ENCODE results near the gene RAD54L. TPM values are rescaled to one million over a fixed set of nuclear protein-coding genes. Genes with fewer than 3 reads are reported as not detected.

The RAD54L gene
- total RNA-seq, 2 experiments from 2014 or later = 64.6 to 65.1 TPM

DNA sequence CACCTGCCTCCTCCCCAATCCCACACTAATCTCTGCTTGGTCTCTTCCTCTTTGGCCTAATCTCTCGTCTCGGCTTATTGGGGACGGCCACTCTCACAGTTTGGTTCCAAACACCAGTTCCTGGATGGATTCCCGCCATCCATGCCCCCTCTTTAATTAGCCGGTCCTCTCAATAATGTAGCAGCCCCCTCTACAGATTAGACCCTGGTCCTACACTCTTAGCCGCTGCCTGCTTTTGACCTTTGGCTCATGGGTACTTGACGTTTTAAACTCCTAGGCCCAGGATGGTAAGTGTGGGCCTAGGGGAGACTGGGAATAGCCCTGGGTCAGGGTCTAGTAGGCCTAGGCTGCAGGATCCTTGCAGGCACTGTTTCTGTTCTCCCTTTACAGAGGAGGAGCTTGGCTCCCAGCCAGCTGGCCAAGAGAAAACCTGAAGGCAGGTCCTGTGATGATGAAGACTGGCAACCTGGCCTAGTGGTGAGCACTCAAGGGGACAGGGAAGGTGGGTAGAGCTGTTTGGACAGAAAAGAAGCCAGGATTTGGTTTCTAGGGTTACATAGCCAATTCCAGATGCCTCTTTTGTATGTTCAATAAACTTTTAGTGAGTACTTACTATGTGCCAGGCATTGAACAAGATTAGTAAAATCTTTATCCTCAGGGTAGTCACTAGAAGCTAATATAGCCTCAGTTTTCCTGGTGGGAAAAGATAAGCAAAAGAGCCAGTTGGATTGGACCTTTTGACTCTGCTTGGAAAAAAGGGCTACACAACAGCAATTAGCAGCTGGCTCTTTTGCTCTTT is 758 bp downstream of the RAD54L start:
- no peaks in the 10 kb centered on the region for H3K9me3 Mint-ChIP-seq
- intact Hi-C loops (cut with micrococcal nuclease) = no loop called here
- no peak for ATAC-seq
- H3K4me3 Mint-ChIP-seq = peak overlapping the region; percentile 95
- ChIA-PET CTCF (interaction anchor here (0.9 to 2.5 kb wide), 3 partner anchors 25 to 99 kb away, joined by 3 to 9 read pairs (median 5); no protein-coding TSS in a partner anchor), POLR2A (interaction anchor here (0.6 to 4.9 kb wide), 12 partner anchors 10 to 562 kb away, joined by 3 to 27 read pairs (median 6); partner anchors contain the start of genes GPBP1L1 and NSUN4)
- peaks cover 45% of the 10 kb centered on the region for H3K36me3 Mint-ChIP-seq (ENCODE audit: low read depth)
- DNase-seq = peak; percentile 58
- peaks cover 24% of the 10 kb centered on the region for H3K4me1 Mint-ChIP-seq (ENCODE audit: low read depth)
- no peaks in the 10 kb centered on the region for H3K27me3 Mint-ChIP-seq
- peak overlapping the region; percentile 94 for H3K27ac Mint-ChIP-seq
- TF ChIP-seq, protein P1, sequence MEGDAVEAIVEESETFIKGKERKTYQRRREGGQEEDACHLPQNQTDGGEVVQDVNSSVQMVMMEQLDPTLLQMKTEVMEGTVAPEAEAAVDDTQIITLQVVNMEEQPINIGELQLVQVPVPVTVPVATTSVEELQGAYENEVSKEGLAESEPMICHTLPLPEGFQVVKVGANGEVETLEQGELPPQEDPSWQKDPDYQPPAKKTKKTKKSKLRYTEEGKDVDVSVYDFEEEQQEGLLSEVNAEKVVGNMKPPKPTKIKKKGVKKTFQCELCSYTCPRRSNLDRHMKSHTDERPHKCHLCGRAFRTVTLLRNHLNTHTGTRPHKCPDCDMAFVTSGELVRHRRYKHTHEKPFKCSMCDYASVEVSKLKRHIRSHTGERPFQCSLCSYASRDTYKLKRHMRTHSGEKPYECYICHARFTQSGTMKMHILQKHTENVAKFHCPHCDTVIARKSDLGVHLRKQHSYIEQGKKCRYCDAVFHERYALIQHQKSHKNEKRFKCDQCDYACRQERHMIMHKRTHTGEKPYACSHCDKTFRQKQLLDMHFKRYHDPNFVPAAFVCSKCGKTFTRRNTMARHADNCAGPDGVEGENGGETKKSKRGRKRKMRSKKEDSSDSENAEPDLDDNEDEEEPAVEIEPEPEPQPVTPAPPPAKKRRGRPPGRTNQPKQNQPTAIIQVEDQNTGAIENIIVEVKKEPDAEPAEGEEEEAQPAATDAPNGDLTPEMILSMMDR (IDR thresholded peaks at IDR 0.05) = peak; percentile 46

DNA sequence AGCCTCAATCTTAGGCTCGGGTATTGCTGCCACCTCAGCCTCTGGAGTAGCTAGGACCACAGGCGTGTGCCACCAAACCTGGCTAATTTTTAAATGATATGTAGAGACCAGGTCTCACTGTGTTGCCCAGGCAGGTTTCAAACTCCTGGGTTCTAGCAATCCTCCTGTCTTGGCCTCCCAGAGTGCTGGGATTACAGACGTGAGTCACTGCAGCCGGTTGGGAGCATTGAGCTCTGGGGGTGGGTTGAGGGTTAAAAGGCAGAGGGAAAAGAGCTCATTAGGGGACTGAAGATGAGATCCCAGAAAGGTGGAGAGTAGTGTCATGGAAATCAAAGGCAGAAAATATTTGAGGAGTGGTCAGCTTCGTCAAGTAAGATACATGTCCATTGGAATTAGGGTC is 7.1 kb downstream of the RAD54L start:
- POLR2A ChIA-PET = interaction anchor here (0.7 to 1.3 kb wide), 5 partner anchors 17 to 49 kb away, joined by 3 to 5 read pairs (median 4); partner anchors contain the start of genes LRRC41 and UQCRH

DNA sequence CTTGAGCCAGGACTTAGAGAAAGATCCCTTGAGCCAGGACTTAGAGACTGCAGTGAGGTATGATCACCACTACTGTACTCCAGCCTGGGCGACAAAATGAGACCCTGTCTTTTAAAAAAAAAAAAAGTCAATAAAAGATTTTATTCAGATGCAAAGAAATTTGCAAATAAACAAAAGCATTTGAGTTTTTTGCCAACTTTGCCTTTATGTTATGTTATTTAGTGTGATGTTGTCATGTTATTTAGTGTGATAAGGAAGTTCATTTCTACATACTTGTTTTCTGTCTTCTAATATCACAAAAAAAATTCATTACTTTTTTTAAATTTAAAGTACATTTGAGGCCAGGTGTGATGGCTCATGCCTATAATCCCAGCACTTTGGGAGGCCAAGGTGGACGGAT is 9.0 kb downstream of the RAD54L start:
- ChIA-PET POLR2A (interaction anchor here (0.7 to 2.8 kb wide), 2 partner anchors 7 to 18 kb away, joined by 3 to 13 read pairs; no protein-coding TSS in a partner anchor), CTCF (no interaction called here)
- Mint-ChIP-seq H3K4me1 (ENCODE audit: low read depth) (peaks cover 5% of the 10 kb centered on the region), H3K36me3 (ENCODE audit: low read depth) (peaks cover 68% of the 10 kb centered on the region), H3K9me3 (no peaks in the 10 kb centered on the region), H3K27me3 (no peaks in the 10 kb centered on the region), H3K27ac (no peak overlapping the region), H3K4me3 (no peak overlapping the region)
- TF ChIP-seq, protein P1 (IDR thresholded peaks at IDR 0.05) = no peak
- ATAC-seq (no peak), DNase-seq (no peak)
- intact Hi-C loops (cut with micrococcal nuclease) = no loop called here

More for the DNA sequence above, 7.1 kb downstream of the RAD54L start:
- H3K27me3 Mint-ChIP-seq = no peaks in the 10 kb centered on the region
- peaks cover 8% of the 10 kb centered on the region for H3K4me1 Mint-ChIP-seq (ENCODE audit: low read depth)
- intact Hi-C loops (cut with micrococcal nuclease) = no loop called here
- H3K27ac Mint-ChIP-seq = no peak overlapping the region
- peaks cover 65% of the 10 kb centered on the region for H3K36me3 Mint-ChIP-seq (ENCODE audit: low read depth)
- no peak for ATAC-seq
- DNase-seq = no peak
- CTCF ChIA-PET = interaction anchor here (0.9 to 1.0 kb wide), 2 partner anchors 10 to 93 kb away, joined by 5 to 6 read pairs; no protein-coding TSS in a partner anchor
- H3K9me3 Mint-ChIP-seq = no peaks in the 10 kb centered on the region
- TF ChIP-seq, protein P1 (IDR thresholded peaks at IDR 0.05) = no peak
- H3K4me3 Mint-ChIP-seq = no peak overlapping the region

DNA sequence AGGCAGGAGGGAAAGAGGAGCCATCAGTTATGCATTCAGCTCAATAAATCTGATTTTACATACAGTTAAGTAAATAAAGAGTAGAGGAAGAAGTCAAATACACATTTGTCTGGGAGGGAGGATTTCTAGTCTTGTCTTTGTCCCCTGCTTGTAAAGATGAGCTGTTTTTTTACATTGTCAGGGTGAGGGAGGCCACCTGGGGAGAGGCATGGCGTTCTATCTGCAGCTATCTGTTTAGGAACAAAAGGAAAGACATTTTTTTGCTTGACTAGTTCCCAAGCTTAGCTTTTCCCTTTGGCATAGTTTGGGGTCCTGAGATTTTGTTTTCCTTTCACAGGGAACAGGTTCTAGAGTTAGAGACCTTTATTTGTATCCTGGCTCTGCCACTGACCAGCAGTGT is 14.9 kb downstream of the RAD54L start:
- TF ChIP-seq, protein P1 (IDR thresholded peaks at IDR 0.05) = no peak
- intact Hi-C loops (cut with micrococcal nuclease) = no loop called here
- Mint-ChIP-seq H3K4me1 (ENCODE audit: low read depth) (no peaks in the 10 kb centered on the region), H3K36me3 (ENCODE audit: low read depth) (peaks cover 79% of the 10 kb centered on the region), H3K4me3 (no peak overlapping the region), H3K9me3 (no peaks in the 10 kb centered on the region), H3K27ac (no peak overlapping the region), H3K27me3 (no peaks in the 10 kb centered on the region)
- DNase-seq = no peak
- ChIA-PET CTCF (interaction anchor here (0.7 to 1.0 kb wide), 4 partner anchors 18 to 103 kb away, joined by 3 read pairs; no protein-coding TSS in a partner anchor), POLR2A (interaction anchor here (1.0 to 4.5 kb wide), 5 partner anchors 11 to 96 kb away, joined by 3 to 27 read pairs (median 3); partner anchors contain the start of genes LRRC41, RAD54L and UQCRH)
- ATAC-seq = no peak

All from activated CD8-positive, alpha-beta T cell treated with anti-CD3 and anti-CD28 coated beads for 36 hours (primary cell).